B cell (primary cell): Measurements from ENCODE around the gene ABCD1. TPM values are rescaled to one million over a fixed set of nuclear protein-coding genes. Genes with fewer than 3 reads are reported as not detected.

Experiments
- ATAC-seq: fragments of 200-7000 bp; cut with Tn5 transposase; one replicate; pipeline ENCODE4 v1.10.0; 2021; ENCODE audit warnings: low read depth, mild to moderate bottlenecking, moderate number of reproducible peaks, moderate library complexity
- CTCF ChIA-PET: fragments of 350-600 bp; sonication (Branson Sonifier 250); formaldehyde crosslinking; loops from one replicate; lab custom pipeline; 2021; ENCODE audit warnings: antibody characterized with exemption, inconsistent platforms; lab: Charles Lee
- POLR2A ChIA-PET: fragments of 350-600 bp; sonication (Branson Sonifier 250); formaldehyde crosslinking; loops from one replicate; lab custom pipeline; 2021; ENCODE audit warnings: antibody characterized with exemption; lab: Charles Lee
- DNase-seq: peaks from one replicate; pipeline ENCODE4 v3.0.0; 2013
- H2AFZ ChIP-seq: 2 replicates; pipeline ENCODE4 v1.6.1; 2012; ENCODE audit warnings: mild to moderate bottlenecking, low read depth, low read length; ENCODE audit not compliant: insufficient read depth, poor library complexity, severe bottlenecking
- H3K27ac ChIP-seq, 2 donors: 1 replicate in 1 of 2; 2 replicates in 1 of 2; pipeline ENCODE4 v1.5.1; 2012 to 2013; ENCODE audit warnings: low read length in 2 of 2, mild to moderate bottlenecking in 2 of 2, moderate library complexity in 1 of 2
- H3K27me3 ChIP-seq, 4 experiments: fragments of 200-600 bp in 1 of 4; sonication (generic) in 1 of 4; replicated peaks in 1 of 4; 1 replicate in 2 of 4; 2 replicates in 2 of 4; pipeline versions ENCODE4 v1.6.1 to v1.7.0; 2013 to 2016; ENCODE audit warnings: low read length in 3 of 4, mild to moderate bottlenecking in 2 of 4, mixed read lengths in 1 of 4, moderate library complexity in 1 of 4; ENCODE audit not compliant: insufficient read depth in 4 of 4, control insufficient read depth in 3 of 4; ENCODE audit errors: control extremely low read depth in 1 of 4
- H3K36me3 ChIP-seq, 2 experiments: replicated peaks in 1 of 2; 1 replicate in 1 of 2; 2 replicates in 1 of 2; pipeline versions ENCODE4 v1.6.1 to v1.7.1; 2013; ENCODE audit warnings: low read length in 1 of 2; ENCODE audit not compliant: insufficient read depth in 2 of 2, control insufficient read depth in 1 of 2; ENCODE audit errors: control extremely low read depth in 1 of 2, extremely low read depth in 1 of 2
- H3K4me1 ChIP-seq, 2 donors: fragments of 200-600 bp in 1 of 2; sonication (generic) in 1 of 2; 1 replicate in 1 of 2; 2 replicates in 1 of 2; pipeline versions ENCODE4 v1.5.1 to v1.6.1; 2013 to 2017; ENCODE audit warnings: low read length in 2 of 2; ENCODE audit not compliant: control insufficient read depth in 2 of 2, insufficient read depth in 2 of 2
- H3K4me2 ChIP-seq: replicated peaks from 2 replicates; pipeline ENCODE3; 2012; ENCODE audit warnings: mild to moderate bottlenecking, low read depth, low read length; ENCODE audit not compliant: poor library complexity, severe bottlenecking
- H3K4me3 ChIP-seq, 5 experiments: fragments of 200-600 bp in 1 of 5; sonication (generic) in 1 of 5; 1 replicate in 3 of 5; 2 replicates in 2 of 5; pipeline versions ENCODE4 v1.5.1 to v1.7.0; 2011 to 2016; ENCODE audit warnings: low read length in 4 of 5, mild to moderate bottlenecking in 4 of 5, low read depth in 2 of 5, control low read depth in 1 of 5, moderate library complexity in 1 of 5; ENCODE audit not compliant: insufficient read depth in 1 of 5; ENCODE audit errors: control extremely low read depth in 1 of 5, extremely low read depth in 1 of 5
- H3K79me2 ChIP-seq: fragments of 200-600 bp; sonication (generic); one replicate; pipeline ENCODE4 v1.6.0; 2016; ENCODE audit warnings: low read length; ENCODE audit not compliant: control insufficient read depth, insufficient read depth
- H3K9ac ChIP-seq: fragments of 200-600 bp; sonication (generic); 2 replicates; pipeline ENCODE4 v1.6.1; 2017; ENCODE audit warnings: mild to moderate bottlenecking, low read length, moderate library complexity
- H3K9me3 ChIP-seq, 3 donors: one replicate each; pipeline versions ENCODE4 v1.6.1 to v1.7.1; 2013; ENCODE audit warnings: low read length in 2 of 3; ENCODE audit not compliant: control insufficient read depth in 2 of 3, insufficient read depth in 1 of 3; ENCODE audit errors: control extremely low read depth in 1 of 3
- H4K20me1 ChIP-seq: 2 replicates; pipeline ENCODE4 v1.6.0; 2012; ENCODE audit warnings: mild to moderate bottlenecking, low read length; ENCODE audit not compliant: insufficient read depth, control insufficient read depth, poor library complexity, severe bottlenecking
- H3K27ac Mint-ChIP-seq: one replicate; pipeline ENCODE4 v1.8.0; 2021; ENCODE audit warnings: mixed read lengths
- H3K27me3 Mint-ChIP-seq: one replicate; pipeline ENCODE4 v1.8.0; 2021; ENCODE audit warnings: mixed read lengths
- H3K4me1 Mint-ChIP-seq: one replicate; pipeline ENCODE4 v1.8.0; 2021; ENCODE audit warnings: mixed read lengths
- H3K4me3 Mint-ChIP-seq: one replicate; pipeline ENCODE4 v1.8.0; 2021; ENCODE audit warnings: mixed read lengths
- H3K9me3 Mint-ChIP-seq: one replicate; pipeline ENCODE4 v1.8.0; 2022; ENCODE audit warnings: mixed read lengths; ENCODE audit not compliant: insufficient read depth
- CTCF ChIP-seq: fragments of 200-600 bp; IDR thresholded peaks from one replicate; pipeline ENCODE4 v1.8.0; 2022; ENCODE audit warnings: antibody characterized with exemption, mild to moderate bottlenecking
- EZH2 ChIP-seq: IDR thresholded peaks from 2 replicates; pipeline ENCODE4 v1.6.1; 2012; ENCODE audit warnings: borderline replicate concordance, low read depth, mild to moderate bottlenecking, moderate library complexity, low read length; ENCODE audit not compliant: insufficient read depth, poor library complexity, severe bottlenecking
- WGBS: methylation state at CpG from one replicate; pipeline ENCODE4 v1.1.5; 2013; ENCODE audit warnings: missing lambda C conversion rate; ENCODE audit not compliant: insufficient coverage; 5-methylcytosine and 5-hydroxymethylcytosine counted together
- intact Hi-C: fragments of 100-400 bp; cut with micrococcal nuclease; formaldehyde crosslinking; loops from one replicate; pipeline ENCODE4 v1.10.0; 2022
- polyA plus RNA-seq: library from polyadenylated mRNA; depleted of rRNA; stranded (reverse); fragments of >200 nt; gene quantifications from 2 replicates; pipeline ENCODE4 v1.2.3, GENCODE V29; 2012
- total RNA-seq, 2 donors: library from RNA; stranded (reverse); fragments of 120-200 nt in 1 of 2; gene quantifications; 1 replicate in 1 of 2; 2 replicates in 1 of 2; pipeline versions ENCODE4 v1.2.3 to v1.2.4, GENCODE V29; 2013 to 2022

Gene ABCD1
- total and polyA plus RNA-seq, 2 donors (not counting 1 experiment from before 2014, with no cell fraction given): 9.7 to 12.2 TPM

DNA sequence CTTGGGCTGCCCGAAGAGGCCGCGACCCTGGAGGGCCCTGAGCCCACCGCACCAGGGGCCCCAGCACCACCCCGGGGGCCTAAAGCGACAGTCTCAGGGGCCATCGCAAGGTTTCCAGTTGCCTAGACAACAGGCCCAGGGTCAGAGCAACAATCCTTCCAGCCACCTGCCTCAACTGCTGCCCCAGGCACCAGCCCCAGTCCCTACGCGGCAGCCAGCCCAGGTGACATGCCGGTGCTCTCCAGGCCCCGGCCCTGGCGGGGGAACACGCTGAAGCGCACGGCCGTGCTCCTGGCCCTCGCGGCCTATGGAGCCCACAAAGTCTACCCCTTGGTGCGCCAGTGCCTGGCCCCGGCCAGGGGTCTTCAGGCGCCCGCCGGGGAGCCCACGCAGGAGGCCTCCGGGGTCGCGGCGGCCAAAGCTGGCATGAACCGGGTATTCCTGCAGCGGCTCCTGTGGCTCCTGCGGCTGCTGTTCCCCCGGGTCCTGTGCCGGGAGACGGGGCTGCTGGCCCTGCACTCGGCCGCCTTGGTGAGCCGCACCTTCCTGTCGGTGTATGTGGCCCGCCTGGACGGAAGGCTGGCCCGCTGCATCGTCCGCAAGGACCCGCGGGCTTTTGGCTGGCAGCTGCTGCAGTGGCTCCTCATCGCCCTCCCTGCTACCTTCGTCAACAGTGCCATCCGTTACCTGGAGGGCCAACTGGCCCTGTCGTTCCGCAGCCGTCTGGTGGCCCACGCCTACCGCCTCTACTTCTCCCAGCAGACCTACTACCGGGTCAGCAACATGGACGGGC lies 579 bp downstream of the ABCD1 start:
- 68% methylated on average over 51 of the region's 55 CpGs for WGBS
- Histone ChIP-seq H3K4me1 (peaks cover 37 to 42% of the 10 kb centered on the region in 2 donors), H3K79me2 (peaks cover 66% of the 10 kb centered on the region), H3K36me3 (peaks cover 0 to 16% of the 10 kb centered on the region in 2 experiments), H3K4me2 (peak overlapping the region; percentile 75), H3K27ac (peak overlapping the region; percentile 81 to 86), H2AFZ (peak overlapping the region; percentile 16), H3K4me3 (peak overlapping the region in 4 of 5 experiments; percentile 56 to 65 (median 59)), H3K9ac (peak overlapping the region; percentile 64), H3K9me3 (no peaks in the 10 kb centered on the region), H3K27me3 (no peaks in the 10 kb centered on the region), H4K20me1 (peaks cover 21% of the 10 kb centered on the region)
- Mint-ChIP-seq H3K27me3 (no peaks in the 10 kb centered on the region), H3K27ac (peak overlapping the region; percentile 86), H3K4me3 (peak overlapping the region; percentile 79), H3K9me3 (no peaks in the 10 kb centered on the region), H3K4me1 (peaks cover 41% of the 10 kb centered on the region)
- intact Hi-C loops: loop anchor here (2.0 kb wide), 1 partner anchor 200 kb away; no protein-coding TSS in a partner anchor
- no peak for TF ChIP-seq CTCF
- DNase-seq (peak; percentile 27), ATAC-seq (no peak)
- ChIA-PET CTCF (no interaction called here), POLR2A (no interaction called here)

GRCh38 chrX:153725832-153726285 lies 1.2 kb downstream of the ABCD1 start:
- peaks cover 0 to 10% of the 10 kb centered on the region in 2 experiments for H3K36me3 ChIP-seq
- peak overlapping the region; percentile 88 to 92 for H3K27ac ChIP-seq
- H3K9me3 Mint-ChIP-seq: no peaks in the 10 kb centered on the region
- H3K79me2 ChIP-seq: peaks cover 62% of the 10 kb centered on the region
- H3K4me1 Mint-ChIP-seq: peaks cover 43% of the 10 kb centered on the region
- peak overlapping the region; percentile 93 for H3K27ac Mint-ChIP-seq
- peaks cover 37 to 42% of the 10 kb centered on the region in 2 donors for H3K4me1 ChIP-seq
- ChIA-PET POLR2A (interaction anchor here (0.6 to 1.6 kb wide), 3 partner anchors 219 to 572 kb away, joined by 3 read pairs; partner anchors contain the start of gene RENBP), CTCF (interaction anchor here (2.0 kb wide), 1 partner anchor 38 kb away, joined by 7 read pairs; the partner anchor contains the start of gene PLXNB3)
- no peaks in the 10 kb centered on the region for H3K27me3 Mint-ChIP-seq
- H3K27me3 ChIP-seq: no peaks in the 10 kb centered on the region
- TF ChIP-seq EZH2 (no peak), CTCF (no peak)
- 97% methylated on average over 15 of the region's 35 CpGs for WGBS
- peak overlapping the region in 4 of 5 experiments; percentile 41 to 47 (median 44) for H3K4me3 ChIP-seq
- peak overlapping the region; percentile 75 for H3K4me2 ChIP-seq
- DNase-seq (no peak), ATAC-seq (no peak)
- no peak overlapping the region for H2AFZ ChIP-seq
- no peak overlapping the region for H3K9ac ChIP-seq
- no peaks in the 10 kb centered on the region for H3K9me3 ChIP-seq
- H3K4me3 Mint-ChIP-seq: peak overlapping the region; percentile 65
- H4K20me1 ChIP-seq: peaks cover 15% of the 10 kb centered on the region
- intact Hi-C loops: loop anchor here (1.0 to 2.0 kb wide), 2 partner anchors 199 to 202 kb away; no protein-coding TSS in a partner anchor
